Endothelial cell of umbilical vein (primary cell): ENCODE measurements around the gene PSME3. TPM values are rescaled to one million over a fixed set of nuclear protein-coding genes. Genes with fewer than 3 reads are reported as not detected.

ENCODE experiments used
- BruUV-seq: library from RNA; stranded (reverse); fragments of 400-500 nt; replicated peaks from 2 replicates; lab custom pipeline; 2021; lab: Mats Ljungman, UMichigan
- CTCF ChIA-PET: fragments of 300-600, 350-600 bp; sonication (Branson Sonifier 250); formaldehyde crosslinking; loops from one replicate; lab custom pipeline; 2021; ENCODE audit warnings: antibody characterized with exemption, inconsistent platforms; lab: Charles Lee
- POLR2A ChIA-PET: fragments of 300-600, 350-600 bp; sonication (Branson Sonifier 250); formaldehyde crosslinking; loops from one replicate; lab custom pipeline; 2021; ENCODE audit warnings: antibody characterized with exemption, inconsistent platforms; lab: Charles Lee
- DNase-seq: peaks from one replicate; pipeline ENCODE4 v3.0.0-alpha.2; 2011; ENCODE audit warnings: low read depth, low spot score
- FAIRE-seq: peaks from 2 replicates; lab custom pipeline; 2011; peaks lifted over from hg19 to GRCh38; lab: Jason Lieb, UNC
- H2AFZ ChIP-seq: 2 replicates; pipeline ENCODE4 v1.6.0; 2012; ENCODE audit warnings: low read depth, low read length, control low read depth, inconsistent platforms
- H3K27ac ChIP-seq: 2 replicates; pipeline ENCODE4 v1.5.1; 2011; ENCODE audit warnings: low read depth, mild to moderate bottlenecking, control low read depth, low read length, moderate library complexity; ENCODE audit not compliant: insufficient read depth
- H3K27me3 ChIP-seq, 2 experiments: 2 replicates each; pipeline versions ENCODE4 v1.6.0 to v1.6.1; 2011; ENCODE audit warnings: low read length in 2 of 2, mixed read lengths in 1 of 2; ENCODE audit not compliant: control insufficient read depth in 2 of 2, insufficient read depth in 2 of 2
- H3K36me3 ChIP-seq, 2 experiments: 2 replicates in 1 of 2; 3 replicates in 1 of 2; pipeline ENCODE4 v1.5.1; 2011; ENCODE audit warnings: low read length in 2 of 2, mild to moderate bottlenecking in 1 of 2, moderate library complexity in 1 of 2; ENCODE audit not compliant: control insufficient read depth in 2 of 2, insufficient read depth in 2 of 2; ENCODE audit errors: extremely low read depth in 1 of 2
- H3K4me1 ChIP-seq: 3 replicates; pipeline ENCODE4 v1.5.1; 2011; ENCODE audit warnings: mild to moderate bottlenecking, low read length; ENCODE audit not compliant: control insufficient read depth, insufficient read depth; ENCODE audit errors: extremely low read depth
- H3K4me2 ChIP-seq: 2 replicates; pipeline ENCODE4 v1.6.1; 2011; ENCODE audit warnings: low read length, control low read depth, mixed read lengths; ENCODE audit not compliant: insufficient read depth
- H3K4me3 ChIP-seq, 3 experiments: fragments of 200-600 bp in 1 of 3; sonication (generic), shearing (Covaris generic) in 1 of 3; replicated peaks in 1 of 3; 2 replicates each; pipeline ENCODE4 v1.5.1; 2011 to 2016; ENCODE audit warnings: control low read depth in 3 of 3, low read length in 3 of 3, mild to moderate bottlenecking in 2 of 3, inconsistent platforms in 1 of 3, low read depth in 1 of 3, moderate library complexity in 1 of 3; ENCODE audit not compliant: insufficient read depth in 1 of 3
- H3K79me2 ChIP-seq: 2 replicates; pipeline ENCODE4 v1.6.0; 2012; ENCODE audit warnings: low read length, inconsistent platforms; ENCODE audit not compliant: control insufficient read depth, insufficient read depth
- H3K9ac ChIP-seq: replicated peaks from 2 replicates; pipeline ENCODE3; 2011; ENCODE audit warnings: low read length, control low read depth; ENCODE audit not compliant: insufficient read depth; ENCODE audit errors: extremely low read depth
- H3K9me1 ChIP-seq: replicated peaks from 3 replicates; pipeline ENCODE4 v1.6.0; 2011; ENCODE audit warnings: mild to moderate bottlenecking, low read length; ENCODE audit not compliant: control insufficient read depth, insufficient read depth; ENCODE audit errors: extremely low read depth
- H3K9me3 ChIP-seq: replicated peaks from 2 replicates; pipeline ENCODE4 v1.5.1; 2012; ENCODE audit warnings: low read length, inconsistent platforms; ENCODE audit not compliant: control insufficient read depth, insufficient read depth
- H4K20me1 ChIP-seq: replicated peaks from 2 replicates; pipeline ENCODE3; 2011; ENCODE audit warnings: mild to moderate bottlenecking, low read length; ENCODE audit not compliant: control insufficient read depth, insufficient read depth; ENCODE audit errors: extremely low read depth
- EZH2 ChIP-seq: IDR thresholded peaks from 2 replicates; pipeline ENCODE4 v1.6.1; 2012; ENCODE audit warnings: borderline replicate concordance, low read depth, mild to moderate bottlenecking, moderate library complexity, low read length, inconsistent platforms; ENCODE audit not compliant: severe bottlenecking
- FOS ChIP-seq: IDR thresholded peaks from 2 replicates; pipeline ENCODE4 v1.6.1; 2011; ENCODE audit warnings: mild to moderate bottlenecking, low read length, moderate library complexity, borderline replicate concordance; ENCODE audit not compliant: insufficient read depth
- GATA2 ChIP-seq: IDR thresholded peaks from 2 replicates; pipeline ENCODE4 v1.7.0; 2011; ENCODE audit warnings: low read depth, mild to moderate bottlenecking, moderate library complexity, mixed read lengths, low read length; ENCODE audit not compliant: insufficient read length, insufficient read depth
- JUN ChIP-seq: IDR thresholded peaks from 2 replicates; pipeline ENCODE4 v1.6.1; 2011; ENCODE audit warnings: borderline replicate concordance, low read depth; ENCODE audit not compliant: insufficient read length, insufficient read depth
- MYC ChIP-seq: IDR thresholded peaks from one replicate; pipeline ENCODE4 v1.6.1; 2011; ENCODE audit warnings: mild to moderate bottlenecking, low read depth, low read length
- POLR2A ChIP-seq: IDR thresholded peaks from 2 replicates; pipeline ENCODE4 v1.6.1; 2012; ENCODE audit warnings: low read depth, mild to moderate bottlenecking, control low read depth, low read length
- POLR2AphosphoS5 ChIP-seq: IDR thresholded peaks from 2 replicates; pipeline ENCODE4 v1.6.1; 2012; ENCODE audit warnings: low read depth, mild to moderate bottlenecking, control low read depth, low read length, moderate library complexity; ENCODE audit not compliant: insufficient read depth
- dilution Hi-C: fragments of 300-500 bp; cut with MboI; formaldehyde crosslinking; loops from one replicate; pipeline ENCODE4 v1.15.0; 2019; ENCODE audit warnings: low sequenced_read_pairs; ENCODE audit not compliant: extremely low pct_ligation_motif_present
- intact Hi-C: fragments of 100-400 bp; cut with micrococcal nuclease; formaldehyde crosslinking; loops from one replicate; pipeline ENCODE4 v1.10.0; 2022
- polyA plus RNA-seq, 4 experiments: library from polyadenylated mRNA; depleted of rRNA in 3 of 4; stranded (reverse) in 3 of 4; unstranded in 1 of 4; fragments of >200 nt; gene quantifications; 2 replicates each; pipeline versions ENCODE4 v1.2.1 to v1.2.3, GENCODE V29; 2011 to 2012; ENCODE audit warnings: missing spikeins in 1 of 4
- total RNA-seq: library from RNA; stranded (reverse); gene quantifications from 2 replicates; pipeline ENCODE4 v1.2.3, GENCODE V29; 2021
- TF ChIP-seq, protein P1 (sequence below), 2 donors: IDR thresholded peaks; 1 replicate in 1 of 2; 2 replicates in 1 of 2; pipeline ENCODE4 v1.5.1; 2011; ENCODE audit warnings: low read length in 2 of 2, mild to moderate bottlenecking in 2 of 2, moderate library complexity in 2 of 2, control low read depth in 1 of 2, inconsistent platforms in 1 of 2, low read depth in 1 of 2; ENCODE audit not compliant: insufficient read depth in 1 of 2; ENCODE audit errors: extremely low read depth in 1 of 2
- TF ChIP-seq, protein P2 (sequence below): IDR thresholded peaks from 2 replicates; pipeline ENCODE4 v1.6.1; 2011; ENCODE audit not compliant: insufficient read depth, insufficient read length

The PSME3 gene
- total and polyA plus RNA-seq, 2 donors (not counting 3 experiments of a cell fraction or from before 2014, with no cell fraction given) = 98.4 to 126 TPM

DNA sequence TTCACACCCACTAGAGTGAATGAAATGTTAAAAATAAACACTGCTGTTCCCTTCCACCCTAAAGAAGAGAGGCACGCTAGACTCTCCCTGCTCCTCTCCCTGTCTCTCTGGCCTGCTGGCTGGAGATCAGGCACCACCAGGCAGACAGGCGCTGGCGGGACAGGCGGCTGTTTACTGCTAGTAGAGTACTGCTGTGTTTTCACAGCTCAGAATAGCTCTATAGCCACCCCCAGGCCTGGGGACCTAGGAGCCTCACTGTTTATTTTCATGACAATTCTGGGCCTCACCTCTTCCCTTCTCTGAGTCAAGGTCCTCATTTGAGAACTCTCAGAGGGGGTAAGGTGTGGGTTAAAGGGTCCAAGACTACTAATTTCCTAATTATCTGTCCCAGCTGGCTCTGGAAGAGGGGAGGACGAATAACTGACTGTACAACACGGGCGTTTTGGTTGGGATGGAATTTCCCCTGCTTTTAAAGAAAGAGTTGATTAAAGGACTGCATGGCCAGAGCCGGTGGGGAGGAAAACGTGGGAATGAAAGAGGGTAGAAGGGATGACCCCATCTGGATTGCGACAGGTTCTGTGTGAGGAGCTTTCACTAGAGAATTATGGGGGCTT, 58.4 kb downstream of the PSME3 start:
- no peaks in the 10 kb centered on the region for H4K20me1 ChIP-seq
- peaks cover 25% of the 10 kb centered on the region for H3K4me1 ChIP-seq
- H3K4me2 ChIP-seq = no peak overlapping the region
- BruUV-seq = no TSS peak
- H3K79me2 ChIP-seq = no peaks in the 10 kb centered on the region
- no peak overlapping the region for H3K9ac ChIP-seq
- ChIA-PET CTCF (interaction anchor here (0.6 to 1.6 kb wide), 3 partner anchors 13 to 120 kb away, joined by 3 to 6 read pairs (median 4); no protein-coding TSS in a partner anchor), POLR2A (no interaction called here)
- no peaks in the 10 kb centered on the region for H3K9me3 ChIP-seq
- TF ChIP-seq, protein P1, sequence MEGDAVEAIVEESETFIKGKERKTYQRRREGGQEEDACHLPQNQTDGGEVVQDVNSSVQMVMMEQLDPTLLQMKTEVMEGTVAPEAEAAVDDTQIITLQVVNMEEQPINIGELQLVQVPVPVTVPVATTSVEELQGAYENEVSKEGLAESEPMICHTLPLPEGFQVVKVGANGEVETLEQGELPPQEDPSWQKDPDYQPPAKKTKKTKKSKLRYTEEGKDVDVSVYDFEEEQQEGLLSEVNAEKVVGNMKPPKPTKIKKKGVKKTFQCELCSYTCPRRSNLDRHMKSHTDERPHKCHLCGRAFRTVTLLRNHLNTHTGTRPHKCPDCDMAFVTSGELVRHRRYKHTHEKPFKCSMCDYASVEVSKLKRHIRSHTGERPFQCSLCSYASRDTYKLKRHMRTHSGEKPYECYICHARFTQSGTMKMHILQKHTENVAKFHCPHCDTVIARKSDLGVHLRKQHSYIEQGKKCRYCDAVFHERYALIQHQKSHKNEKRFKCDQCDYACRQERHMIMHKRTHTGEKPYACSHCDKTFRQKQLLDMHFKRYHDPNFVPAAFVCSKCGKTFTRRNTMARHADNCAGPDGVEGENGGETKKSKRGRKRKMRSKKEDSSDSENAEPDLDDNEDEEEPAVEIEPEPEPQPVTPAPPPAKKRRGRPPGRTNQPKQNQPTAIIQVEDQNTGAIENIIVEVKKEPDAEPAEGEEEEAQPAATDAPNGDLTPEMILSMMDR (IDR thresholded peaks at IDR 0.05; ENCODE audit: extremely low read depth in 1 of 2, insufficient read depth in 1 of 2, low read depth in 1 of 2, low read length in 2 of 2) = no peak
- TF ChIP-seq, protein P2, sequence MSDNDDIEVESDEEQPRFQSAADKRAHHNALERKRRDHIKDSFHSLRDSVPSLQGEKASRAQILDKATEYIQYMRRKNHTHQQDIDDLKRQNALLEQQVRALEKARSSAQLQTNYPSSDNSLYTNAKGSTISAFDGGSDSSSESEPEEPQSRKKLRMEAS = no peak
- TF ChIP-seq POLR2AphosphoS5 (no peak), GATA2 (no peak), FOS (no peak), EZH2 (no peak), POLR2A (no peak), JUN (no peak), MYC (no peak)
- H3K27ac ChIP-seq = no peak overlapping the region
- DNase-seq (no peak), FAIRE-seq (no peak)
- no peak overlapping the region for H3K4me3 ChIP-seq
- no peaks in the 10 kb centered on the region for H3K27me3 ChIP-seq
- dilution Hi-C loops = no loop called here
- peak overlapping the region; percentile 12 for H2AFZ ChIP-seq
- intact Hi-C loops = no loop called here
- H3K36me3 ChIP-seq = no peaks in the 10 kb centered on the region
- H3K9me1 ChIP-seq = no peaks in the 10 kb centered on the region
